Endothelial cell (in vitro differentiated cells): Measurements from ENCODE around the gene CHIC2. TPM values are rescaled to one million over a fixed set of nuclear protein-coding genes. Genes with fewer than 3 reads are reported as not detected.
"Not testable (repeated sequence)": the region's sequence is repeated elsewhere in the genome, so short reads cannot be mapped to it uniquely, and the experiment has no call there.

Experiments used
- DNase-seq: peaks from one replicate; pipeline ENCODE4 v3.0.0; 2021; ENCODE audit warnings: low spot score
- H3K27ac Mint-ChIP-seq: one replicate; pipeline ENCODE4 v1.8.0; 2021; ENCODE audit warnings: mixed read lengths, inconsistent platforms; ENCODE audit not compliant: unreplicated experiment
- H3K27me3 Mint-ChIP-seq: one replicate; pipeline ENCODE4 v1.8.0; 2021; ENCODE audit warnings: mild to moderate bottlenecking, moderate library complexity, mixed read lengths, inconsistent platforms; ENCODE audit not compliant: unreplicated experiment
- H3K36me3 Mint-ChIP-seq: one replicate; pipeline ENCODE4 v1.8.0; 2021; ENCODE audit warnings: mild to moderate bottlenecking, low read depth, mixed read lengths, inconsistent platforms; ENCODE audit not compliant: unreplicated experiment
- H3K4me1 Mint-ChIP-seq: one replicate; pipeline ENCODE4 v1.8.0; 2021; ENCODE audit warnings: mild to moderate bottlenecking, mixed read lengths, inconsistent platforms; ENCODE audit not compliant: unreplicated experiment
- H3K4me3 Mint-ChIP-seq: one replicate; pipeline ENCODE4 v1.8.0; 2021; ENCODE audit warnings: mild to moderate bottlenecking, mixed read lengths, inconsistent platforms; ENCODE audit not compliant: unreplicated experiment
- H3K9me3 Mint-ChIP-seq: one replicate; pipeline ENCODE4 v1.8.0; 2021; ENCODE audit warnings: mixed read lengths, inconsistent platforms; ENCODE audit not compliant: unreplicated experiment
- total RNA-seq: library from RNA; stranded (reverse); fragmentation: NEBNext Ultra II Directional; extraction: Animal tissue kit (Norgen Biotek cat#: 25700); gene quantifications from one replicate; pipeline ENCODE4 v1.2.1, GENCODE V29; 2021; ENCODE audit not compliant: unreplicated experiment
- TF ChIP-seq, protein P1 (sequence below): fragments of 200-600 bp; sonication (generic); IDR thresholded peaks from one replicate; pipeline ENCODE4 v1.5.0; 2021; ENCODE audit warnings: antibody characterized with exemption; ENCODE audit not compliant: unreplicated experiment

Gene CHIC2
- total RNA-seq, 1 donor from 2014 or later = 33.1 TPM

DNA sequence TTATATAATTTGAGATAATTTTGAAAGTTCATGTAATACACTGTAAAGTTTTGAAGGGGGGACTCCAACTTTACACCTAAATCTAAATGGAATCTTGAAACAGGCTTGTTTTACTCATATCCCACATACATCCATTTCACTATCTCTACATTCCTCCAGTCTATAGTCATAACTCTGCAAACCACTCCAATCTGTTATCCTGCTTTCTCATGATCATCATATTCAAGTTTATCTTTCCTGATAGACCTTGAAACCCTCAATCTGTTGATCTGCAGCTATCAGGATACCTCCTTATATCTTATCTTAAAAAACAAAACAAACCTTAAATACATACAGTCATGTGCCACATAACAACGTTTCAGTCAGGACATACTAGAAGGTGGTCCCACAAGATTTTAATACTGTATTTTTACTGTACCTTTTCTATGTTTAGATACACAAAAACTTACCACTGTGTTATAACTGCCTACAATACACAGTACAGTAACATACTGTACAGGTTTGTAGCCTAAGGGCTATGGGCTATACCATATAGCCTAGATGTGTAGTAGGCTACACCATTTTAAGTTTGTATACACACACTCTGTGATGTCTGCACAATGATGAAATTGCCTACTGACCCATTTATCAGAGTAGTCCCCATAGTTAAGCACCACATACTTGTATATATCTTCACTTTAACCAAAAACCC lies 14.0 kb downstream of the CHIC2 start:
- H3K27ac Mint-ChIP-seq = no peak overlapping the region
- H3K27me3 Mint-ChIP-seq = no peaks in the 10 kb centered on the region
- no peak overlapping the region for H3K4me3 Mint-ChIP-seq
- DNase-seq = no peak
- no peaks in the 10 kb centered on the region for H3K9me3 Mint-ChIP-seq
- H3K4me1 Mint-ChIP-seq = no peaks in the 10 kb centered on the region
- TF ChIP-seq, protein P1, sequence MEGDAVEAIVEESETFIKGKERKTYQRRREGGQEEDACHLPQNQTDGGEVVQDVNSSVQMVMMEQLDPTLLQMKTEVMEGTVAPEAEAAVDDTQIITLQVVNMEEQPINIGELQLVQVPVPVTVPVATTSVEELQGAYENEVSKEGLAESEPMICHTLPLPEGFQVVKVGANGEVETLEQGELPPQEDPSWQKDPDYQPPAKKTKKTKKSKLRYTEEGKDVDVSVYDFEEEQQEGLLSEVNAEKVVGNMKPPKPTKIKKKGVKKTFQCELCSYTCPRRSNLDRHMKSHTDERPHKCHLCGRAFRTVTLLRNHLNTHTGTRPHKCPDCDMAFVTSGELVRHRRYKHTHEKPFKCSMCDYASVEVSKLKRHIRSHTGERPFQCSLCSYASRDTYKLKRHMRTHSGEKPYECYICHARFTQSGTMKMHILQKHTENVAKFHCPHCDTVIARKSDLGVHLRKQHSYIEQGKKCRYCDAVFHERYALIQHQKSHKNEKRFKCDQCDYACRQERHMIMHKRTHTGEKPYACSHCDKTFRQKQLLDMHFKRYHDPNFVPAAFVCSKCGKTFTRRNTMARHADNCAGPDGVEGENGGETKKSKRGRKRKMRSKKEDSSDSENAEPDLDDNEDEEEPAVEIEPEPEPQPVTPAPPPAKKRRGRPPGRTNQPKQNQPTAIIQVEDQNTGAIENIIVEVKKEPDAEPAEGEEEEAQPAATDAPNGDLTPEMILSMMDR = no peak
- H3K36me3 Mint-ChIP-seq = no peaks in the 10 kb centered on the region

DNA sequence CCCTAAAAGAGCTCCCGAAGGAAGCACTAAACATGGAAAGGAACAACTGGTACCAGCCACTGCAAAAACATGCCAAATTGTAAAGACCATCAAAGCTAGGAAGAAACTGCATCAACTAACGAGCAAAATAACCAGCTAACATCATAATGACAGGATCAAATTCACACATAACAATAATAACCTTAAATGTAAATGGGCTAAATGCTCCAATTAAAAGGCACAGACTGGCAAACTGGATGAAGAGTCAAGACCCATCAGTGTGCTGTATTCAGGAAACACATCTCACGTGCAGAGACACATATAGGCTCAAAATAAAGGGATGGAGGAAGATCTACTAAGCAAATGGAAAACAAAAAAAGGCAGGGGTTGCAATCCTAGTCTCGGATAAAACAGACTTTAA lies 20.8 kb downstream of the CHIC2 start:
- not testable (repeated sequence) for H3K4me3 Mint-ChIP-seq, H3K27ac Mint-ChIP-seq, H3K4me1 Mint-ChIP-seq, DNase-seq, H3K36me3 Mint-ChIP-seq, H3K27me3 Mint-ChIP-seq, H3K9me3 Mint-ChIP-seq

DNA sequence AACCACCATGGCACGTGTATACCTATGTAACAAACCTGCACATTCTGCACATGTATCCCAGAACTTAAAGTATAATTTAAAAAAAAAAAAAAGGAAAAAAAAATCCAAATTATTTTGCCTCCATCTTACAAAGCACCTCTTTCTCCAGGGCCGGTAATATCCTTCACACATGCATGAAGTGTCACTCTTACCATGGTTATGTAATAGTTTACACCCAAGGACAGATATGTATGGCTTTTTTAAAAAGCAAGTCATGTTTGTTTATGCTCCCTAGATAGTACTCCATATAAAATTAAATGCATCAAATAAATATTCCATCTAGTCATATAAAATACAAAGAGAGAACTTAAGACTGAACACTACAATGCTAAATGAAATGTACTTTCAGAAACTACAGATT lies 22.5 kb downstream of the CHIC2 start:
- no peaks in the 10 kb centered on the region for H3K9me3 Mint-ChIP-seq
- peaks cover 8% of the 10 kb centered on the region for H3K36me3 Mint-ChIP-seq
- H3K27ac Mint-ChIP-seq = no peak overlapping the region
- H3K27me3 Mint-ChIP-seq = no peaks in the 10 kb centered on the region
- no peak overlapping the region for H3K4me3 Mint-ChIP-seq
- TF ChIP-seq, protein P1 = no peak
- DNase-seq = no peak
- peaks cover 4% of the 10 kb centered on the region for H3K4me1 Mint-ChIP-seq

DNA sequence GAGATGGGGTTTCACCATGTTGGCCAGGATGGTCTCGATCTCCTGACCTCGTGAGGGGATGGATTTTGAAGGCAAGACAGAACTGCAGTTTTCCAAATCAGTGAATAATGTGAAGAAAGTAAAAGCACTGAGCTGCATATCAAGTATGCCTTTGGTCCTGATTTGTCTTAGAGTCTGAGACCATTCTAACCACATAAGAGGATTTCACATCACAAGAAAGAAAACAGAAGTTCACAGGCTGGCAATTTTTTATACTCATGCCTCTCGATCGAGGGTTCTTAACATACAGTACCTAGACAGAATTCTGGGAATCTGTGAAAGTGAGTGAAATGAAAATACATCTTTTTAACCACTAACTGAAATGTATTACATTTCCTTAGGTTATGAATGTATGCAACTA lies 23.3 kb downstream of the CHIC2 start:
- peaks cover 8% of the 10 kb centered on the region for H3K36me3 Mint-ChIP-seq
- TF ChIP-seq, protein P1 = no peak
- H3K27me3 Mint-ChIP-seq = no peaks in the 10 kb centered on the region
- H3K4me3 Mint-ChIP-seq = no peak overlapping the region
- no peaks in the 10 kb centered on the region for H3K9me3 Mint-ChIP-seq
- H3K4me1 Mint-ChIP-seq = peaks cover 12% of the 10 kb centered on the region
- no peak for DNase-seq
- no peak overlapping the region for H3K27ac Mint-ChIP-seq

DNA sequence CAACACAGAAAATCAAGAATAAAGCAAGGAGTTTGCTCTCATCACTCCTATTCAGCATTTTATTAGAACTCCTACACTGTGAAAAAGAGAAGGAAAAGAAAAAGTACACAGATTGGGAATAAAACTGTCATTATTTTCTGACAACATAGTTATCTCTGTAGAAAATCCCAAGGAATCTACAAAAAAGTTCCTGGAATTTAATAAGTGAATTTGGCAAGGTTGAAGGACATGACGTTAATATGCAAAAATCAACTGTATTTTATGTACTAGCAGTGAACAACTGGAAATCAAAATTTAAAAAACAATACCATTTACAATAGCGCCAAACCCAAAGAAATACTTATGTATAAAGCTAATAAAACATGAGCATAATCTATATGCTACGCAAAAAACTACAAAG lies 26.3 kb downstream of the CHIC2 start:
- H3K4me1 Mint-ChIP-seq = peaks cover 13% of the 10 kb centered on the region
- no peak for DNase-seq
- TF ChIP-seq, protein P1 = no peak
- H3K9me3 Mint-ChIP-seq = no peaks in the 10 kb centered on the region
- no peak overlapping the region for H3K4me3 Mint-ChIP-seq
- H3K27ac Mint-ChIP-seq = no peak overlapping the region
- H3K27me3 Mint-ChIP-seq = no peaks in the 10 kb centered on the region
- no peaks in the 10 kb centered on the region for H3K36me3 Mint-ChIP-seq
